ENCODE measurements around the gene LRRK2.

DNA sequence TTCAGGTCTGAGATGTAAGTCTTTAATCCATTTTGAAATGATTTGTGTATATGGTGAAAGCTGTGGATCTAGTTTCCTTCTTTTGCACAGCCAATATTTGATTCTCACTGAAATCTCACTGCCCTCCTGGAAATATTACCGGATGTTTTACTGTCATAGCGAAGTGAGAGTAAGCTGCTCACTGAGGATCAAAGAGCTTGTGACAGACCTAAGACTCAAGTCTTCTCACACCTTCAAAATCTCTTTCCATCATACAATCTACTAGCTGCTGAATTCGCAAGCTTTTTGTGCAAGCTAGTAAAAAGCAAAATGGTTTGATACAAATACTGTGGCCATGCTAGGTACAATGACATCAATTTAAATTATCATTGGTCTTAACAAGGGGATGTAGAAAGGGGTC, 3.9 kb downstream of the LRRK2 start:
- no peak for TF ChIP-seq CTCF (conservative IDR thresholded peaks at IDR 0.05; ENCODE audit: low read depth, low read length)
- no peak for TF ChIP-seq EZH2 (IDR thresholded peaks at IDR 0.05; ENCODE audit: low read length, unreplicated experiment)
- TF ChIP-seq EZH2phosphoT487 (IDR thresholded peaks at IDR 0.05; ENCODE audit: borderline replicate concordance, low read length) = no peak
